Forelimb muscle (tissue), 1 donor: ENCODE measurements around the gene COL6A3. TPM values are rescaled to one million over a fixed set of nuclear protein-coding genes. Genes with fewer than 3 reads are reported as not detected.

ENCODE experiments used
- DNase-seq: peaks from one replicate; pipeline ENCODE4 v3.0.0-alpha.2; 2013; ENCODE audit warnings: low read depth
- polyA plus RNA-seq: library from polyadenylated mRNA; unstranded; fragments of 120-200 nt; gene quantifications from one replicate; pipeline ENCODE4 v1.2.1, GENCODE V29; 2013; ENCODE audit not compliant: insufficient read length

COL6A3 gene
- polyA plus RNA-seq = 178 TPM

- DNase-seq = peak; percentile 76
These were observed at the start of gene COL6A3 for GRCh38 chr2:237413777-237414661. COL6A3 (minus strand) TSS chr2:237414164; CDS start chr2:237396817, 17,347 bp downstream.

DNA sequence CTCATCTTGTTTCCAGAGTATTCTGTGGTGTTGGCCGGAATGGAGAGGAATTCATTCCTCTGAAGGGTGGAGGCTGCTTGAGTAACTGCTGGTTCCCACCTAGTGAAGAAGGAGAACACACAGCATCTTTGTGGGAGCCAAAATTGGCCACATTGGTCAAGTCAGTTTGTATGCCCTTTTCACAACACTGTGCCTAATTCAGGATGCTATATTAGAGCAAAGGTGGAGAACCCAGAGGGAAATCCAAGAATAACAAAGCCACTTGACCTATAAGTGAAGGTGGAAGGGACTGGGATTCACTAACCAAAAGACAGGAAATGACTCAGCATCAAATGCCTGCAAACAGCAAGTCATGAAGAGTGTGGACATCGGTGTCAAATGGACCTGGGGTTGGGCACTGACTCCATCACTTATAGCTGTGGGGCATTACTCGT, 45.8 kb upstream of the COL6A3 start:
- no peak for DNase-seq

DNA sequence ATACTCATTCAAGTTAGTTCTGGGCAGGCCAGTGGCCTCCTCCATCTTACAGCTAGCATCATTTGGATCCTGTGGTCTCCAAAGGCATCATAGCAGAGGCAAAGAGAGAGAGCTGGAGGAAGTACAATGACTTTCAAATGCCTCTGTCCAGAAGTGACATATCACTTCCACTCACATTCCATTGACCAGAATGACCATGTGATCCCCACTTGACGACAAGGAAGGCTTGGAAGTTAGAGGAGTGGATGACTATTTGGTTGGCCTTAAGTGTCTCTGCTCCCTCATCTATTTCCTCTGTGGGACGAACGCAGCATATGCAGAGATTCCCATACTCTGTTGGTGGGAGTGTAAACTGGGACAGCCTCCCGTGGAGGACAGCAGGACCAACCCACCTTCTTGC, 45.3 kb upstream of the COL6A3 start:
- DNase-seq = no peak

GRCh38 chr2:237458519-237458918, 44.6 kb upstream of the COL6A3 start:
- DNase-seq = no peak

GRCh38 chr2:237457388-237457941, 43.5 kb upstream of the COL6A3 start:
- DNase-seq = no peak

DNA sequence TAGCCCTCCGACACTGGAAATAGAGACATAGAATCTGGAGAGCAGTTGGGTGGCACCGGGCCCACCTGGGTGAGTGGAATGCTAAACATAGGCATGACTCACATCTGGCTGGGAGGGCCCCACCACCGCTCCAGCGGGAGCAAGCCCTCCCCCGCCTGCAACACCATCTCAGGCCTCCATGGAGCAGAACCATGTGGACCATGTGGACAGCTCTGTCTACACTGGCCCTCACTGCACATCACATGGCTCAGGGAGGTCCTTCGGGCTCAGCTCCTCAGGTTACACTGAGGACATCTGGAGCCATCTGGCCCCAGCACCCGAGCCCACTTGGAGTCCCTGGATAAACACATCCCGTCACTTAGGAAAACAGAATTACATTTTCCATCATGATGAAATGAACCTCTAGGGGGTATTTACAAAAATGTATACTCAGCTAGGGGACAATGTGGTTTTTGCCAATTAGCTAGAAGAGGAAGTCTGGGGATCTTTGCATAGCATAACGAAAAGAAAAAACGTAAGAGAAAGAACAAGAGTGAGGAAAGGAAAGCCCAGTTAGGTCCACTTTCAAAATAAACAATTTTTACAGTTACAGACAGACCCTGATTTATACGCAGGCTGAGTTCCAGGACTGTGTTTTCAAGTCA, 42.4 kb upstream of the COL6A3 start:
- DNase-seq = no peak

GRCh38 chr2:237455764-237456163, 41.8 kb upstream of the COL6A3 start:
- DNase-seq = no peak

GRCh38 chr2:237453671-237454070, 39.7 kb upstream of the COL6A3 start:
- DNase-seq = no peak

- DNase-seq = no peak
These were observed 38.9 kb upstream of the COL6A3 start for GRCh38 chr2:237452861-237453260.

- DNase-seq = no peak
These were observed 37.9 kb upstream of the COL6A3 start for GRCh38 chr2:237451643-237452469.

- no peak for DNase-seq
These were observed 36.6 kb upstream of the COL6A3 start for GRCh38 chr2:237450583-237450982.

- no peak for DNase-seq
These were observed 36.1 kb upstream of the COL6A3 start for GRCh38 chr2:237450108-237450507.

DNA sequence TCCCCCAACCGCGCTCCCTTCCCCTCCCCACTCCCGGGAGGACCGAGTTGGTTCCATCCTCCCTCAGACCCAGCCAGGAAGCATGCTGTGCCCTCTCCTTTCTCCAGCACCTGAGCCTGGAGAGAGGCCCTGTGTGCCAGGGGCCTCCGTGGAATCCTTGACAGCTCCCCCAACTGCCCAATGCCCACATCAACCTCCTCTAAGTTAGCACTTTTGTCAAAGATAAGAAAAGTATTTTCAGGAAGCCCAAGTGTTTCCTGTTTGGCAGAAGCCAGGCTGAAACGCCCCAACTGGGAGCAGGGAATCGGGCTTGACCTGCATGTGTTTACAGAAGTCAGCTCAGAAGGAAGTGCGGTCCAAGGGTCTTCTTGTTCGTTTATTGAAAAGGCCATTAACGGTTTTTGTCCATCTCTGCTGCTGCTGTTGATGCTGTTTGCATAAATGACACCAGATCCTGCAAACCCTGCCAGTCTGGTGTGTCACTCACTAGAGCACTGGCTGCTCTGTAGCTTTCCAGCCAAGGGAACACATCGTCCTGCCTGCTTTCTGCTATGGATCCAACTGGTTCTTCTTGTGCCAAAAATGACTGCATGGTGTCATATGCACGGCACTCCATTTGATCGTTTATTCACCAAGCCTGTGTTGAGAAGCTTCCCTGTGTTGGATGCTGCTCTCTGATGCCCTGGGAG, 35.4 kb upstream of the COL6A3 start:
- DNase-seq = no peak

- no peak for DNase-seq
These were observed 34.7 kb upstream of the COL6A3 start for GRCh38 chr2:237448626-237449025.

GRCh38 chr2:237448171-237448570, 34.2 kb upstream of the COL6A3 start:
- DNase-seq = no peak

- DNase-seq = no peak
These were observed 33.5 kb upstream of the COL6A3 start for GRCh38 chr2:237447496-237447895.

- DNase-seq = no peak
These were observed 32.3 kb upstream of the COL6A3 start for GRCh38 chr2:237446338-237446665.

DNA sequence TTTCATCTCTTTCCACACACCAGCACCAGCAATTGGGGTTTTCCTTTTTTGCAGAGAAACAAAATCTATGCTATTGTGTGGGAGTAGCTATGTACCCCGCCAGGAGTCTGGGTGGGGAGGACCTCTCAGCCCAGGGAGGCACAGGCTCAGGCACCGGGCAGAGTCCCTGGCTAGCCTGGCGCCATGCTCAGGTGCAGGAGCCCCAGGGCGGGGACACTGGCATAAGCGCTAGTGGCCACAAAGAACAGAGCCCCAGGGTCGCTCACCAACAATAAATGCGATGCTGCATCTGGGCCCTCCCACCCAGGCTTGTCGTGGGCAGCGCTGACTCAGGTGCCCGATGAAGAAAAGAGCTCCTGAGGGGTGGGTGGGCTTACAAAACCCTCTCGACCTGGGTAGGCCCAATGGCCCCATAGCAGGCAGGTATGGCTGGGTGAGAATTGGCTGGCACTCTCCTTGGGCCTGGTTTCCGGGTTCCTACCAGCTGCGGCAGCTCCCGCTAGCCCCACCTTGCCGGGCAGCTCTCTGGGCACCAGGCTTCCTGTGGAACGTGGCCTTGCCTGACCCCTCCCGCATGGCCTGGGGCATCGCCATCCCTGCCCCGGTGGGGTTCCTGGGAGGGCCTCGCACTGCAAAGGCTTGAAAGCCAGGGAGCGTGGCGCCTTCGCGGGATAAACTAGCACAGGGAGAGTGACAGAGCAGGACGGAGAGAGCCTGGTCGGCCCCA, 31.8 kb upstream of the COL6A3 start:
- no peak for DNase-seq

GRCh38 chr2:237444071-237444470, 30.1 kb upstream of the COL6A3 start:
- DNase-seq = no peak

GRCh38 chr2:237441605-237442274, 27.8 kb upstream of the COL6A3 start:
- DNase-seq = no peak
